HEK293 (cell line): ENCODE results near the gene ZNF224.

Experiments
- GLIS1 ChIP-seq: fragments of 450-650 bp; formaldehyde crosslinking; IDR thresholded peaks from 2 replicates; pipeline ENCODE4 v1.5.1; 2016; ENCODE audit warnings: missing biosample characterization, missing genetic modification characterization
- KLF1 ChIP-seq: fragments of 450-650 bp; formaldehyde crosslinking; IDR thresholded peaks from 2 replicates; pipeline ENCODE4 v1.5.1; 2016; ENCODE audit warnings: missing biosample characterization, missing genetic modification characterization
- KLF8 ChIP-seq: fragments of 450-650 bp; formaldehyde crosslinking; IDR thresholded peaks from 2 replicates; pipeline ENCODE4 v1.5.1; 2016; ENCODE audit warnings: missing biosample characterization, missing genetic modification characterization
- PATZ1 ChIP-seq: fragments of 450-650 bp; formaldehyde crosslinking; IDR thresholded peaks from 2 replicates; pipeline ENCODE4 v1.5.1; 2016; ENCODE audit warnings: missing biosample characterization, missing genetic modification characterization
- PRDM1 ChIP-seq: fragments of 450-650 bp; formaldehyde crosslinking; IDR thresholded peaks from 2 replicates; pipeline ENCODE4; 2016; ENCODE audit warnings: missing biosample characterization, missing genetic modification characterization
- PRDM4 ChIP-seq: fragments of 450-650 bp; formaldehyde crosslinking; IDR thresholded peaks from 2 replicates; pipeline ENCODE4 v1.5.1; 2017; ENCODE audit warnings: missing biosample characterization, missing genetic modification characterization
- SCRT1 ChIP-seq: fragments of 450-650 bp; formaldehyde crosslinking; IDR thresholded peaks from 2 replicates; pipeline ENCODE4 v1.5.1; 2016; ENCODE audit warnings: missing biosample characterization, missing genetic modification characterization, borderline replicate concordance
- ZBTB11 ChIP-seq: fragments of 450-650 bp; formaldehyde crosslinking; conservative IDR thresholded peaks from 2 replicates; pipeline ENCODE4 v1.5.1; 2016; ENCODE audit warnings: low read depth, missing biosample characterization, missing genetic modification characterization
- ZBTB48 ChIP-seq: fragments of 450-650 bp; formaldehyde crosslinking; IDR thresholded peaks from 2 replicates; pipeline ENCODE4 v1.5.1; 2016; ENCODE audit warnings: missing biosample characterization, missing genetic modification characterization
- ZBTB7A ChIP-seq: fragments of 450-650 bp; formaldehyde crosslinking; IDR thresholded peaks from 2 replicates; pipeline ENCODE4 v1.5.1; 2016; ENCODE audit warnings: low read depth, missing biosample characterization, missing genetic modification characterization
- ZEB2 ChIP-seq: fragments of 450-650 bp; formaldehyde crosslinking; IDR thresholded peaks from 2 replicates; pipeline ENCODE4 v1.5.1; 2016; ENCODE audit warnings: missing biosample characterization, missing genetic modification characterization
- ZFP37 ChIP-seq: fragments of 450-650 bp; formaldehyde crosslinking; IDR thresholded peaks from 2 replicates; pipeline ENCODE4 v1.5.1; 2016; ENCODE audit warnings: missing biosample characterization, missing genetic modification characterization
- ZNF155 ChIP-seq: fragments of 450-650 bp; formaldehyde crosslinking; IDR thresholded peaks from 2 replicates; pipeline ENCODE4 v1.5.1; 2016; ENCODE audit warnings: missing biosample characterization, missing genetic modification characterization
- ZNF18 ChIP-seq: fragments of 450-650 bp; formaldehyde crosslinking; IDR thresholded peaks from 2 replicates; pipeline ENCODE4 v1.5.1; 2016; ENCODE audit warnings: missing biosample characterization, missing genetic modification characterization
- ZNF362 ChIP-seq: fragments of 450-650 bp; formaldehyde crosslinking; IDR thresholded peaks from 2 replicates; pipeline ENCODE4 v1.5.1; 2016; ENCODE audit warnings: missing biosample characterization, missing genetic modification characterization
- ZNF404 ChIP-seq: fragments of 450-650 bp; formaldehyde crosslinking; IDR thresholded peaks from 2 replicates; pipeline ENCODE4 v1.5.1; 2017; ENCODE audit warnings: missing biosample characterization, missing genetic modification characterization
- ZNF416 ChIP-seq: fragments of 450-650 bp; formaldehyde crosslinking; IDR thresholded peaks from 2 replicates; pipeline ENCODE4 v1.5.1; 2016; ENCODE audit warnings: missing biosample characterization, missing genetic modification characterization
- ZNF423 ChIP-seq: fragments of 450-650 bp; formaldehyde crosslinking; IDR thresholded peaks from 2 replicates; pipeline ENCODE4 v1.5.1; 2016; ENCODE audit warnings: missing biosample characterization, missing genetic modification characterization
- ZNF433 ChIP-seq: fragments of 450-650 bp; formaldehyde crosslinking; IDR thresholded peaks from 2 replicates; pipeline ENCODE4 v1.5.1; 2016; ENCODE audit warnings: missing biosample characterization, missing genetic modification characterization, low read depth
- ZNF501 ChIP-seq: fragments of 450-650 bp; formaldehyde crosslinking; IDR thresholded peaks from 2 replicates; pipeline ENCODE4 v1.5.1; 2016; ENCODE audit warnings: missing biosample characterization, missing genetic modification characterization
- ZNF629 ChIP-seq: fragments of 450-650 bp; formaldehyde crosslinking; IDR thresholded peaks from 2 replicates; pipeline ENCODE4 v1.5.1; 2017; ENCODE audit warnings: missing biosample characterization, missing genetic modification characterization
- ZNF692 ChIP-seq: fragments of 450-650 bp; formaldehyde crosslinking; IDR thresholded peaks from 2 replicates; pipeline ENCODE4 v1.5.1; 2016; ENCODE audit warnings: missing biosample characterization, missing genetic modification characterization
- ZNF792 ChIP-seq: fragments of 450-650 bp; formaldehyde crosslinking; IDR thresholded peaks from 2 replicates; pipeline ENCODE4 v1.5.1; 2016; ENCODE audit warnings: missing biosample characterization, missing genetic modification characterization
- ZNF843 ChIP-seq: fragments of 450-650 bp; formaldehyde crosslinking; IDR thresholded peaks from 2 replicates; pipeline ENCODE4 v1.5.1; 2016; ENCODE audit warnings: missing biosample characterization, missing genetic modification characterization
- ZXDB ChIP-seq: fragments of 450-650 bp; formaldehyde crosslinking; IDR thresholded peaks from 2 replicates; pipeline ENCODE4 v1.5.1; 2016; ENCODE audit warnings: missing biosample characterization, missing genetic modification characterization

Gene ZNF224

GRCh38 chr19:44051650-44052402, 42.3 kb upstream of the ZNF224 start, which contains the start of gene ZNF223 (continued):
- TF ChIP-seq ZNF792 (tag by site-specific recombination), result 0 out of 2 replicates have a peak, but pooled peaks have one; percentile 20
- TF ChIP-seq PRDM4, result peak; percentile 31; the same call in 1 of the 2 replicates
- TF ChIP-seq PRDM1, result 0 out of 2 replicates have a peak, but pooled peaks have one; percentile 18
- TF ChIP-seq GLIS1 (tag by site-specific recombination), result peak; percentile 91
- TF ChIP-seq ZNF155 (tag by site-specific recombination), result no peak
- TF ChIP-seq ZNF629 (tag by site-specific recombination), result peak; percentile 76
- TF ChIP-seq PATZ1 (tag by site-specific recombination), result peak; percentile 91
- 0 out of 2 replicates have a peak, but pooled peaks have one; percentile 57 for TF ChIP-seq ZNF692
- TF ChIP-seq ZNF423 (tag by site-specific recombination), result peak; percentile 16; the same call in 1 of the 2 replicates
- TF ChIP-seq ZNF404 (tag by site-specific recombination), result 0 out of 2 replicates have a peak, but pooled peaks have one; percentile 18
- TF ChIP-seq ZXDB (tag by site-specific recombination), result peak; percentile 94
- TF ChIP-seq ZNF416 (tag by site-specific recombination), result 0 out of 2 replicates have a peak, but pooled peaks have one; percentile 67
- no peak for TF ChIP-seq ZNF433 (tag by site-specific recombination)
- 0 out of 2 replicates have a peak, but pooled peaks have one; percentile 33 for TF ChIP-seq ZNF501 (tag by site-specific recombination)
- TF ChIP-seq ZBTB48 (tag by site-specific recombination), result peak; percentile 34; the same call in 1 of the 2 replicates
- TF ChIP-seq ZFP37 (tag by site-specific recombination), result peak; percentile 67
- no peak; the same call in none of the 2 replicates for TF ChIP-seq ZNF18 (tag by site-specific recombination)
- TF ChIP-seq ZNF362 (tag by site-specific recombination), result no peak
- 0 out of 2 replicates have a peak, but pooled peaks have one; percentile 57 for TF ChIP-seq ZBTB7A (tag by site-specific recombination)
- TF ChIP-seq ZEB2 (tag by site-specific recombination), result peak; percentile 99
- peak; percentile 99 for TF ChIP-seq ZBTB11 (tag by site-specific recombination)
- TF ChIP-seq SCRT1 (tag by site-specific recombination), result peak; percentile 73; the same call in 1 of the 2 replicates
- 0 out of 2 replicates have a peak, but pooled peaks have one; percentile 11 for TF ChIP-seq KLF1 (tag by site-specific recombination)
- no peak; the same call in 1 of the 2 replicates for TF ChIP-seq ZNF843 (tag by site-specific recombination)
- peak; percentile 92 for TF ChIP-seq KLF8 (tag by site-specific recombination)
